GM12872 (cell line): ENCODE data around the gene OPRD1.

Experiments
- TF ChIP-seq, protein P1 (sequence below): IDR thresholded peaks from 3 replicates; pipeline ENCODE4 v1.5.1; 2011; ENCODE audit warnings: low read depth, mild to moderate bottlenecking, low read length, moderate library complexity; ENCODE audit not compliant: insufficient read depth

OPRD1 gene

DNA sequence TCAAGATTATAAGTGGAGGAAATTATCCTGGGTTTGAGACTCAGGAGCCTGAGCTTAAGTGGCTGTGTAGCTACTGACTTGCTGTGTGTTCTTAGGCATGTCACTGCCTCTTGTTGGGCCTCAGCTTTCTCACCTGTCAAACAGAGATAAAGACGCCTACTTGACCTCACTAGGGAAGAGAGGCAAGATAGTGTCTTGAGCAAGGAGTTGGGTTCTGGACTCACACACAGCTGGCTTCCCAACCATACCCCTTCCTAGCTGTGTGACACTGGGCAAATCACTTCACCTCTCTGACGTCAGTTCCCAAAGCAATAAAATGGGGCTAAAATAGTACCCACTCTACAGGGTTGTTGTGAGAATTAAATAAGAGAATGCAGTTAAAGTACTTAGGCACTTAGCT, 90.8 kb downstream of the OPRD1 start:
- TF ChIP-seq, protein P1, sequence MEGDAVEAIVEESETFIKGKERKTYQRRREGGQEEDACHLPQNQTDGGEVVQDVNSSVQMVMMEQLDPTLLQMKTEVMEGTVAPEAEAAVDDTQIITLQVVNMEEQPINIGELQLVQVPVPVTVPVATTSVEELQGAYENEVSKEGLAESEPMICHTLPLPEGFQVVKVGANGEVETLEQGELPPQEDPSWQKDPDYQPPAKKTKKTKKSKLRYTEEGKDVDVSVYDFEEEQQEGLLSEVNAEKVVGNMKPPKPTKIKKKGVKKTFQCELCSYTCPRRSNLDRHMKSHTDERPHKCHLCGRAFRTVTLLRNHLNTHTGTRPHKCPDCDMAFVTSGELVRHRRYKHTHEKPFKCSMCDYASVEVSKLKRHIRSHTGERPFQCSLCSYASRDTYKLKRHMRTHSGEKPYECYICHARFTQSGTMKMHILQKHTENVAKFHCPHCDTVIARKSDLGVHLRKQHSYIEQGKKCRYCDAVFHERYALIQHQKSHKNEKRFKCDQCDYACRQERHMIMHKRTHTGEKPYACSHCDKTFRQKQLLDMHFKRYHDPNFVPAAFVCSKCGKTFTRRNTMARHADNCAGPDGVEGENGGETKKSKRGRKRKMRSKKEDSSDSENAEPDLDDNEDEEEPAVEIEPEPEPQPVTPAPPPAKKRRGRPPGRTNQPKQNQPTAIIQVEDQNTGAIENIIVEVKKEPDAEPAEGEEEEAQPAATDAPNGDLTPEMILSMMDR, result no peak

DNA sequence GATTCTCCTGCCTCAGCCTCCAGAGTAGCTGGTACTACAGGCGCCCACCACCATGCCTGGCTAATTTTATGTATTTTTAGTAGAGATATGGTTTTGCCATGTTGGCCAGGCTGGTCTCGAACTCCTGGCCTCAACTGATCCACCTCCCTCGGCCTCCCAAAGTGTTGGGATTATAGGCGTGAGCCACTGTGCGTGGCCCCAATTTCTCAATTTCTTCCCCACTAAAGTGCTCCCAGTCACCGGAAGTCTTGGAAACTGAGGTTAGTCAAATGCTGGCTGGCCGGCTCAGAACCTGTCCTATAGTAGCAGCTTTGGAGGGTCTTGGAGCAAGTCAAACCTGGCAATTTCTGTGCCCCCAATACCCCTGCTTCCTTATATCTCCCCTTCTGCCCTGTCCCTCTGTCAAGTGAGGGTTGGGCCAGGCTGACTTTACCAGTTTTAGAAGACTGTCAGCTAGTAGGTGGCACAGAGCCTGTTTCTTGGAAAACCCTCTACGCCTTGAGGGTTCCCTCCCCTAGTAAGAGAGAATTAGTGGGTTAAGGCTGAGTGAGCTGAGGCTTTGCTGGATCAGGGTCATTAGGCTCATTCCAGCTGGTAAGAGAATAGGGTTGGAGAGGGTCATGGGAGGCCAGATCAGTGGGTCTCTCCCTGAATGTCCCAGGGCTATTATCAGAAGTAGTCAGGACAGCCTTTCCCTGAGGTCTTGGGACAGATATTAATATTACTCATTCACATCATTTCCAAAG, 94.1 kb downstream of the OPRD1 start:
- TF ChIP-seq, protein P1, result no peak

DNA sequence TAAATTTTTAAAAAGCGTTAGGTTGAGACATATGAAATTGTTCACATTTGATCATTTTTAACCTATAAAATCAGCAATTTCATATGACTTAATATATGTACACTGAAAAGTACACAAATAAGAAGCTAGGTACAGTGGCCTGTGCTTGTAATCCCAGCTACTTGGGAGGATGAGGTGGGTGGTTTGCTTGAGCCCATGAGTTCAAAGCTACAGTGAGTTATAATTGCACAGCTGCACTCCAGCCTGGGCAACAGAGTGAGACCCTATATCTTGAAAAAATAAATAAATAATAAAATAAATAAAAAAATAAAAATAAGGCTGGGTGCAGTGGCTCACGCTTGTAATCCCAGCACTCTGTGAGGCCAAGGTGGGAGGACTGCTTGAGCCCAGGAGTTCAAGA, 97.2 kb downstream of the OPRD1 start:
- TF ChIP-seq, protein P1, result no peak

DNA sequence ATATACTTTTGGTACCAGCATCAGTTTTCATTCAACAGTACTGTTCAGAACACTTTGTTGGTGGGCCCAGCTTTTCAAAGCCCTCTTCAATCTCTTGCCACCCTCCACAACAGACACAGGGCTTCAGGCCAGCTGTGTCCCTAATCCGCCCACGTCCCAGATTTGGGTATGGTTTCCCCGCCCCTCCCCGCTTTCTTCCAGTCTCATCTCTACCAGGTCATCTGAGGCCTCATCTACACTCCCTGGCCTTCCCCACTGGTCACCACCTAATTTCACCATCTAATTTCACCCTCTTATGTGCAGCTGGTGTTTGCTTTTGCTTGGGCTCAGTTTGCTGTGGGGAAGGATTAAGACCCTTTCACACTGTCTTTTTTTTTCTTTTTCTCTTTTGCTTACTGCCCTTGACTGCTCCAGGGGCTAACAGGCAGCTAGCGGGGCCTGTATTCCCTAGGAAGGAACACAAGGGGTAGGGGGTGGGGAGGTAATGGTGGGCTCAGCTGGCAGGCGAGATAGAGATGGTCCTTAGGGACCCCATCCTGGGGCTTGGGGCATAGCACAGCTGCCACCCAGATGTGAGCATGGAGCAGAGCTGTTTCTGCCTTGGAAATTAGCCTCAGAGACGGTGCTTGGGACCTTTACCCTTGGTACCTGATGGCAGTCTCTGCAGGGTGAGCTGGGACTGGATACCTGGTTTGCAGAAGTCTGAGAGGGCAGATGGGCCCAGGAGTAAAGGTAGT, 98.6 kb downstream of the OPRD1 start:
- TF ChIP-seq, protein P1, result no peak

DNA sequence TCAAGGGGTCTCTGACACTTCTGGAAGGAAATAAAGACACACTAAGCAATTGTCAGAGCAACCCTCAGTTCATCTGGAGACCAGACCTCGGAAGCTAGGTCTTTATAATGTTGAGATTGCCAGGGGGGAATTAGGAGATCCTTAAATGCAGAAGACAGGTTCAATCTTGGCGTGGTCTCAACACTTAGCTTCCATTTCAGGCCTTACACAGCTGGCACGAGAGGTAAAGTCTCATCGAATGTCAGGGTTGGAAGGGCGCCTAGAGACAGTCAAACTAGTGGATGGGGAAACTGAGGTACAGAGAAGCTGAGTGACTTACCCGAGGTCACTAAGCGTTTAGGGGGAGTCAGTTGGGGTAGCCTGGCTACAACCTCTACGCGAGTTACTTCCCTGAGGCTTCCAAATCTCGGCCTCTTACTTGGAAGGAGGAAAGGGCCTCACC, 101.8 kb downstream of the OPRD1 start:
- TF ChIP-seq, protein P1, result no peak

DNA sequence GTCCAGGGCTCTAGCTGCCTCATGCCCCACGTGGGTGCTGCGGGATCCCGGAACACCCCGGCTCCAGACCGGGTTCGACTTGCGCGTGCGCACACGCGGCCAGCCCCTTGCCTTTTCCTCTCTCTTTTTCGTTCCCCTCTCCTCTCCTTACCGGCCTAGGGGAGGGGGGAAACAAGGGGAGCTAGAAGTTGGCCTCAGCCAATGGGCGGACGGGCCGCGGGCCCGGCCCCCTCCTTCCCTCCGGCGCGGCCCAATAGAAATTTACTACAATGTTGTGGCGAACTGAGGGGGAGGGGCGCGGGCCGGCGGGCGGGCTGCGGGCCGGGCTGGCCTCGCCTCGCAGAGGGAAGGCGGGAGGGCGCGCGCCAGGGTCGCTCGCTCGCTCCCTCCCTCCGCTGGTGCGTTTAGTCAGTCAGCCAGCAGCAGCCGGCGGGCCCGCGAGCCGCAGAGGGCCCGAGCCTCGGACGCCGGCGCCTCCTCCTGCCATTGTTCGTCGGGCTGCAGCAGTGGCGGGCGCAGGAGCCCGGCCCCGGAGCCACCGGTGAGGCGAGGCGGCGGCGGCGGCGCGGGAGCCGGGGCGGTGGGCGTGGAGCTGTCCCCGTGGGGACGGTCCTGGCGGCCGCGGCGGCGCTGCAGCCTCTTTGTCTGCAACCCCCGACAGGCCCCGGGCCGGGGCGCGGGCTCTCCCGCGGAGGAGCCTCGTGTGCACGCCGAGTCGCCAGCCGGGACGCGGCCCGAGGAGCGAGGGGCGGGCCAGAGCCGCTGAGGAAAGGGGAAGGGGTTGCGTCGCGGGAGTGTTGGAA, 102.5 kb downstream of the OPRD1 start, which contains the start of gene EPB41:
Gene EPB41 (plus strand): TSS at position 342 of the 803 bp plus-strand sequence. CDS start 72,869 bp downstream, outside the sequence.
- TF ChIP-seq, protein P1, result no peak
